GM19099 (cell line): Measurements from ENCODE around the gene UNC79.

Experiments used
- POLR2A ChIP-seq: IDR thresholded peaks from 3 replicates; pipeline ENCODE4 v1.6.1; 2011; ENCODE audit warnings: low read depth; ENCODE audit not compliant: insufficient read length; ENCODE audit errors: extremely low read depth

The UNC79 gene

DNA sequence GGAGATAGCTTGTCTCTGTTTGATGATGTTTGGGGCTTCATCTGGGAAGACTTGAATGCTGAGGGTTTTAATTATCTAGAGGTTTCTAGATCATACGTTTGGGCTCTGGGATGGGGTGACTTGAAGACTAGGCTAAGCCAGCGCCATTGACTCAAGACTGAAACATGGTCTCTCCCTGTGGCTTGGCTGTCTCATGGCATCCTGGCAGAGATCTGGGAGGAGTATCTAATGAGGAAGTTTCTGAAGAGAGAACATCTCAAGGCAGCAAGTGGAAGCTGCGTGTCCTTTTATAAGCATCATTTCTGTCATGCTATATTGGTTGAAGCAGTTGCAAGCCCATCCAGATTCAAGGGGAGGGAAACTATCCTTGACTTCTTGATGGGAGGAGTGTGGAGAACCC, 104.8 kb downstream of the UNC79 start:
- no peak for TF ChIP-seq POLR2A

DNA sequence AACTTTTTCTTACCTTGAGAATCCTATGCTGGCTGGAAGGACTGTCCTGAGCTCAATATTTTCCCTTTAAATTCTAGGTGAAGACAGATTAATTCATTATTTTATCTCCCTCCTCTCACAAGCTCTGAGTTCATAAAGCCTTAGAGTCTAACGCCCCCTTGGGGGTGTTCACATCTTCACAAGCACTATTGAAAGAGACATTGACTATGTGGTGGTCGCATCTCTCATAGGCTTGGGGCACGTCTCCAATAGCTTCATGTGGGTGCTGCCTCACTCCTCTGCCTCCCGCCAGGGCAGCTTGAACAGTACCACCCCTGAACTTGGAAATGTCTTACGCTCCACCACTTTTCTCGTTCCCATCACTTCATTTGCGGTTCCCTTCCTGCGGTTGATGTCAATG, 106.2 kb downstream of the UNC79 start:
- TF ChIP-seq POLR2A, result no peak

DNA sequence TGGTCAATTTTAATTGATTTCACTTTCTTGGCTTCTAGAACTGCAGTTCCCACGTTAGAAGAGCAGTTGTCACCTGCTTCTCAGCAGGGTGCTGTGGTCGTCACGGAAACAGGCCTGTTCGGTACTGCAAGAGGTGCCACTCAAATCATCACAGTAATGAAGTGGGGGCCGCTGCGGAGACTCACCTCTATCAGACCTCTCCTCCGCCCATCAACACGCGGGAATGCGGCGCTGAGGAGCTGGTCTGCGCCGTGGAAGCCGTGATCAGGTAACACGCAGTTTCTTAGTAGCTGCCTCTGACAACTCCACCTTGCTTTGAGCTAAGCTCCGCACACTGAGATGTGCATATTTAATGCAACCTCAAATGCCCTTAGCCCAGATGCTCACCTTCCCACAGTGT, 107.2 kb downstream of the UNC79 start:
- no peak for TF ChIP-seq POLR2A

DNA sequence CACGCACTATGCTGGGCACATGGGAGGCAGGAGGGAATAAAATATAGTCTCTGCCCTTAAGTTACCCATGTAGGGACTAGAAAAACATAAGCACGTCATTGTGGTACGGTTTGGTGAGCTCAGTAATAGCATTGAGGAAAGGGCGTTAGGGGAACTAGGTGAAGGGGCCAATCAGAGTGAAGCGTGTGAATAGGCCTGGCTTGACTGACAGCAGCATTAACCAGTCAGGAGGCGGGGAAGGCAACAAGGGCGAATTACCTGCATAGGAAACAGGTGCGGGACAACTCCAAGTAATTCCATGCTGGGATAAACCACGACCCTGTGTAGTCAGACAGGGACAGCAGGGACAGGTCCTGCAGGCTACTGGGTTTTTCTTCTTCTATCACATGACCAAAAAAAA, 107.7 kb downstream of the UNC79 start:
- no peak for TF ChIP-seq POLR2A

DNA sequence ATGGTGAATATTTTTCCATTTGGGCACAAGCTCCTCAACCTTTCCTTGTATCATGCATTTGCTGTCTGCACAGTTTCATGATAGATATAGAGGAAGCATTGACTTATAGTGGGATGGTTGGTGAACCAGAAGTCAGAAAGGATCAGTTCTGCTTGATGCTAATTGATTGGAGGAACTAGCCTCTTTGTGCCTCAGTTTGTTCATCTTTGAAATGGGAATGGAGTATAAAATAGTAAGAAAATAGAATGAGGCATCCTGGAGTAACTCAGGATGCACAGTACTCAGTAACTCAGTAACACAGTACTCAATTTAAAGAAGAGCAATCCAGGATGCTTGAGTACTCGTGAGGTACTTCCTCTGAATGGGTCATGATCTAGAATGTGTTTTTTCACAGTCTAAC, 109.5 kb downstream of the UNC79 start:
- TF ChIP-seq POLR2A, result no peak

DNA sequence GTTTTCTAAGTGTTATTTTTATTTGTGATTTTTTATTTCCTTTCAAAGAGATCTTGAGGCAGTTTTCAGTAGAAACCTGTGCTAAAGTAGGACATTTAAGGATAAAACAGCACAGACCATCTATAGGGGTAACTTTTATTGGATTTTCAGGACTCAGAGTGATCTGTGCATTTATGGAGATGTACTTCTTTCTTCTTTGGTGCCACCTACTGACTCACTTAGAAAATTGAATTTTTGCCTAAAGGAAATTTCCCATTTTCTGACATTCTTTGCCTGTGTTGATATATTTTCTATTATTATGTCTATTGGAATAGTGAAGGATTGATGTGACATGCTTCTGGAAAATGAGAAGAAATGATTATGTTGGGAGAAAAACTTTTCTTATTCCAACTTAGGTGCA, 113.0 kb downstream of the UNC79 start:
- no peak for TF ChIP-seq POLR2A

DNA sequence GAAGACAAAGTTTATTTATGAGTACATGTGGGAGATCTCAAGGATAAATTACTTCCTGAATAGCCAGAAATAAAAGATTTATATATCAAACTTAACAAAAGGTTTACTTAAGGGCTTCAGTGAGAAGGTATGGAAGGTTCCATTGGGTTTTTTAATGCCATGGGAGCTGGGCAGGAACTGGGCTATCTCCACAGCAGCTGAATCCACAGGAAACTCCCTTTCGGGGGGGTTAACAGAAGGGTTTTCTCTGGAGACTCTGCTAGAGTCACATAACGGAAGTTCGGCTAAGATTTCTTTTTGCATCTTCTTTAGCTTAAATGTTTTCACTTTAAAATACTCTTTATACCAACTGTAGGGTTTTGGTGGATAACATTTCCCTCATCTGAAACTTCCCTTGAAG, 113.5 kb downstream of the UNC79 start:
- TF ChIP-seq POLR2A, result no peak

DNA sequence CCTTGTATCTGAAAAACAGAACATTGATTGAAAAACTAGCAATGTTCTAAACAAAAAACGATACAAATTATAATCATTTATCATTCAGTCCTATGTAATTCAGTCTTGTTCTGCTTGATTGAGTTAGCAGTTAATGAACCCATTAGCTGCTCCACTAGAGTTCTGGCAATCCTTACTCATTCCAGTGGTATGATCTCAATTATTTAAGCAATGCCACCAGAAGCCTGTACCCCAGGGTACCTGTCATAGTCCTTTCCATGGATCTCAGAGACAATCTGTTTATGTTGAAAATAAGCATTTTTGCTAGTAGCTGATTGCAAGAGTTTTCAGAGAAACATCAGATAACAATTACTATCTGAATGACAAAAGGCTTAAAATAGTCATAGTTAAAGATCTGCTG, 115.9 kb downstream of the UNC79 start:
- TF ChIP-seq POLR2A, result no peak

DNA sequence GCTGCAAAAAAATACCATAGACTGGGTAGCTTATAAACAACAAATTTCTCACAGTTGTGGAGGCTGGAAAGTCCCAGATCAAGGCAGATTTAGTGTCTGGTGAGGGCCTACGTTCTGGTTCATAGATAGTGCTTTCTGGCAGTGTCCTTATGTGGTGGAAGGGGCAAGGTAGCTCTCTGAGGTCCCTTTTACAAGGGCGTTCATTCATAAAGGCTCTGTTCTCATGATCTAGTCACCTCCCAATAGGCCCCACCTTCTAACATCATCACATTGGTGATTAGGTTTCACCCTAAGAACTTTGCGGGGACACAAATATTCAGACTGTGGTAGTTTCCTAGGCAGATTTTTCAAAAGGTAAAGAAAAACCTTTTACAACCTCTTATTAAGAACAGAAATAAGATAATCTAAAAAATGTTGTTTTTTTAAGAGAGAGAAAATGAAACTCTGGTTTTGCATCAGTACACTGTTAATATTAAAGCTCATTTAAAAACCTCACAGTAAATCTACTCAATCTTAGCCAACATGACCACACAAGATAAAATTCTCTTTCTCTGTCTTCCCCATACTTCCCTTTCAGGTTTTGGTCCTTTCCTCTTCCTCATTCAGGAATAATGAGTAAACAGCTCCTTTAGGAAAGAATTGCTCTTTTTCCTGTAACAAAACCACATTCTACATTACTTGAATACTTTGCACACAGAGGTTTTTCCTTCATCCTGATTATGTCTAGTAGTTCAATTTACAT, 117.5 kb downstream of the UNC79 start:
- no peak for TF ChIP-seq POLR2A

DNA sequence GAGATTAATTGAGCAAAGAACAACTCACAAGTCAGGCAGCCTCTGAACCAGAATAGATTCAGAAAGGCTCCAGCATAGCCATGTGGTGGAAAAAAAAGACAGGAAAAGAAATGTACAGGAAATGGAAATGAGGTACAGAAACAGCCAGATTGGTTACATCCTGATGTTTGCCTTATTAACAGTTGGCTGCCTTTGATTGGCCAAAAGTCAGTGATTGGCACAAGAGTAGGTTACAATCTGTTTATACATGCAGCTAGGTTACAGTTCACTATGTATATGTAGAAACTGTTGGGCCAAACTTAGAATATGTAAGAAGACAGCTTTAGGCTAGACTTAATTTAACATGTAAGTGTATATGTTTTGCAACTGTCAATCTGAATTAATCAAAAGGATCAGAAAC, 118.9 kb downstream of the UNC79 start:
- TF ChIP-seq POLR2A, result no peak

DNA sequence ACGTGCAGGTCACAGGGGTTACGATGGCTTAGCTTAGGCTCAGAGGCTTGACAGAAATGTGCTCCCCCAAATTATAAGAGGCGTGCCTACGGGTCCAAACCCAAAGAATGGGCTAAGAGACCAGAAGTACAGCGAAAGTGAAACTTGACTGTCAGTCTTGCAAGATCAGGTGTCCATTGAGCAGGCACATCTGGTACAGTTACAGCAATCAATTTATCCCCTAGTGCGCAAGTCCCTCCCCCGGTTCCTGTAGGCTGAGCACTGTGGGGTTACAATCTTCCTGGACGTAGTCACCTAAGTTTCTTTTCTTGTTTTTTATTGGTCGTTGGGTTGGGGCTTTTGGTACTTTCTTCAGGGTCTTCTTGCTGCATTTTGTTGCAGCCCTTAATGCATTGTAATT, 134.2 kb downstream of the UNC79 start:
- no peak for TF ChIP-seq POLR2A

DNA sequence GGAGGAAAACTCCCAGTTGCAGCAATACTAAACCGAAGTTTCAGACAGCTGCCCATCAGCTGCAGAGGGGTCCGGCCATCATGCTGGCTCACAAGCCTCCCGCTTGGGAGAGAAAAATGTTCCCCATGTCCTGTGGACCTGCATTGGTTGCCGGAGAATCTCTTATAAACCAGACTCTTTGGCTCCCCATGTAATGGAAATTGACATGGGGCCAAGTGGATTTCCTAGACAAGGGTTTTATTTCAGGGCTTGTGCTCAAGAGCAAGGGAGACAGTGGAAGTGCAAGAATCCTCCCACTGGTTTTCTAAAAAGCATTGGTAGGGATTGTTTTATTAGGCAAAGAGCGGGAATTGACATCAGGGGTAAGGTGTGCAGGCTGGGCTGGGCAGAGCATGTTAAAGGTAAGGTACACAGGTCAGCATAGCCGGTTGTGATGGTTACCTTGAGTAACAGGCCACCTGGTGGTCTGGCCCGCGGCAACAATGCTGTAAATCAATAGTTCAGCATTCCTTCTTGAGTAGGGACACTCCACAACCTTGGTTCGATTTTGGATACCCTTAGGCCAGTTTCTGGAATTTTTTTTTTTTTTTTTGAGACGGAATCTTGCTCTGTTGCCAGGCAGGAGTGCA, 135.4 kb downstream of the UNC79 start:
- TF ChIP-seq POLR2A, result no peak

DNA sequence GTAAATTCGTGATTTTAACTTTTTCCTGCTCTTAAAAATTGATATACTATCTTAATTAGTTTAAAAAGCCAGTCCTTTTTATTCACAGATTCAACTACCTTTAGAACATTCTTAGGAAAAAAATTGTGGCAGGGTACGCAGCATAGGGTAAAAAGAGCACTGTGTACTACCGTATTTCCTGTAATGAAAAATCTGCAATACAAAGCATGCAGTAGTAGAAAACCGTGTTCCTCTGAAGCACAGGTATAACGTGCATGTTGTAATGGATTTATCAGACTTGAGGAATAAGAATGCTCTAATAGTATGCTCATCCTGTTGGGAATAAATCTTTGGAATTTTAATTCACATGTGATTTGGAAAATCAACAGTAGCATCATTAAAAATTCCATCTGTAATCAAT, 140.5 kb downstream of the UNC79 start:
- TF ChIP-seq POLR2A, result no peak

DNA sequence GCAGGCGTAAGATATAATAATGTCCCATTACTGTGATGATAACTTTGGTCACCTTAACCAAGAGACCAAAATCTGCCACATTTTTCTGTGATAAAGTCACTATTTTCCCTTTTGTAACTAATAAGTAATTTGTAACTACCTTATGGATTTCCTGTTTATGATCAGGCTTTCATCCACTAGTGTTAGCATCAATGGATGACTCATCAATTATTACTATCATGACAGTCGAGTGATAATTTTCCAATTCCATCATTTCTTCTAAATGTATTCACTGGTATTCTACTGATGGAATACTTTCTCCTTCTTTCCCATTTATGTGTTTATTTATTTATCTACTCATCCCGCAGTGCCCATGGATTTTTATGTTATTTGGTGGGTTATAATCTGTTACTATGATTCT, 148.4 kb downstream of the UNC79 start:
- TF ChIP-seq POLR2A, result no peak

DNA sequence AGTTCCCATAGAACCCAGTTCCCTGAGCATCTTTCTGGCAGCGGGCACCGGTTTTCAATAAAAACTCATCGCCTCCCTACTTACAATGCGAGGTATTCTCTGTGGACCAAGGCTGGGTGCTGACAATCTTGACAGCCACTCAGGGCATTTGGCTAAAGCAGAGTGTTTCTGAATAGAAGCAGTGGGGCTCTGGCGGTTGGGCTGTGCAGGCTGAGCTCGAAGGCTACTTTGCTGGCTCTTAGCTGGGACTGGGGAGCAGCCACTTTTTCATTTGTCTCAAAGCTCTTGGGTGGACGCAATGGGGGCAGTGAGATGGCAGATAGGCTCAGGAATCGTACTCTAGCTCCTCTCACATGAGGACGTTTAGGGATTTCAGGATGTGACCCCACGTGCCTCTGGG, 151.8 kb downstream of the UNC79 start:
- no peak for TF ChIP-seq POLR2A

DNA sequence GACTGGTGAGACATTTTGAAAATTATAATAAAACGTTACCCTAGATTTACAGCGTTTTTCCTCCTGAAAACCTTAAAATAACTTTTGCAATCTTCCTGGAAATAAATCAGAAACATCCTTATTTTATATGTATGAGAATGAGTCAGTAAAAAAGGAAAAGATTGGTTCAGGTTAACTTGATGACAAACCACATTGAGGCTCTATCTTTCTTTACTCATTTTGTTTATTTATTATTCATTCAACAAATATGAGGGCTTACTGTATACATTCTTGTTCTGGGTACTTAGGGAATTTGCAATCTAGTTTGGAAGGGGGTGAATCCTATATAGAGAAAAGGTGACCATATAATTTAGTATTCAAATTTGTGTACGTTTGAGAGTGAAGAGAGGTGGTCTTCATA, 156.6 kb downstream of the UNC79 start:
- TF ChIP-seq POLR2A, result no peak

DNA sequence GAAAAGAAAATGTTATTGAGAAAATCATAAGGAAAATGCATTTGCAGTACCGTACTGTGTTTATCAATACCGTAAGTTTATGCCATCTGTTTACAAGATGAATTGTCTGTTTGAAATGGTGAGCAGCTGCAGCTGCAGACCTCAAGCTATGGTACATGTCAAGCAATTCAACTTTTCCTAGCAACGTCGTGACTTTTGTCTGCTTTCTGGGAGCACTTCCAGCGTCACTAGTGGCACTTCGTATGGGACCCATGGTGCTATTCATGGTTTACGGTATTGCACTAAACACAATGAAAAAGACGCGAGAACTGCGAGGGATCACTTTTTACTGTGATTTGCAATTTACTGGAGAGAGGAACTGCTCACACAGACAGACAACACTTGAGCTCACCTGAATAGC, 160.8 kb downstream of the UNC79 start:
- TF ChIP-seq POLR2A, result no peak
